Stimulated activated naive CD4-positive, alpha-beta T cell treated with Interleukin-2 at 50 U/mL for 16 hours (primary cell): ENCODE data around the gene FAR1.

Experiments
- DNase-seq: peaks from one replicate; lab custom pipeline; 2025; lab: John Stamatoyannopoulos, UW

FAR1 gene

DNA sequence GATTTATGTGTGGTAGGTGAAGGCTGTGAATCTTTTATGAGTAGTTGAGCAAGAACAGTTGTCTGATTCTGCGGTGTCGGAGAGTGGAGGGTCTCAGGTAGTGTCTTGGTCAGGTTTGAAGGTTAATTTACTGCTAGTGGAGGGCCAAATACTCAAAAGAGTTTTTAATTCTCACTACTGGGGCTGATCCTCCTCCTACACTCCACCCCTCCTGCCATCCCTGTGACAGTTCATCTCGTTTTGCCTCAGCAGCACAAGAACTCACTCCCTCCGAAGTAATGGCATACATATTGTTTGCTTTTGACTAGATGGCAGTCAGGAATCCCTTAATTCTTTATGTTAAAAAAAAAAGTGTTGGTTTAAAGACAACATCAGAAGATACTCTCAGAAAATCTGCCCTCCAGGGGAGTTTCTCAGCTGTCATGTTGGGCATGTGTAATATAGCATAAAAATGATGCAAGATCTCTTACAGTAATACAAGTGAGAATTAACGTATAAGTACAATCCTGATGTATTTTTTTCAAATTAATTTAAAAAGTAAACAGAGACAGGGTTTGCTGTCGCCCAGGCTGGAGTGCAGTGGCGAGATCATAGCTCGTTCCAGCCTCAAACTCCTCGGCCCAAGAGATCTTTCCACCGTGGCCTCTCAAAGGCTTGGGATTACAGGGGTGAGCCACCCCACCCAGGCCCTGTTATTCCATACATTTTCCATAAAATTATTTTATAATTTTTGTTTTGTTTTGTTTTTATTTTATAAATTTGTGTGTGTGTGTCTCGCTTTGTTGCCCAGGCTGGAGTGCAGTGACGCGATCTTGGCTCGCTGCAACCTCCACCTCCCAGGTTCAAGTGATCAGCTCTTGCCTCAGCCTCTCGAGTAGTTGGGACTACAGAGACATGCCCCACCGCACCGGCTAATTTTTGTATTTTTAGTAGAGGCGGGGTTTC is 1.3 kb downstream of the FAR1 start:
- DNase-seq = no peak

DNA sequence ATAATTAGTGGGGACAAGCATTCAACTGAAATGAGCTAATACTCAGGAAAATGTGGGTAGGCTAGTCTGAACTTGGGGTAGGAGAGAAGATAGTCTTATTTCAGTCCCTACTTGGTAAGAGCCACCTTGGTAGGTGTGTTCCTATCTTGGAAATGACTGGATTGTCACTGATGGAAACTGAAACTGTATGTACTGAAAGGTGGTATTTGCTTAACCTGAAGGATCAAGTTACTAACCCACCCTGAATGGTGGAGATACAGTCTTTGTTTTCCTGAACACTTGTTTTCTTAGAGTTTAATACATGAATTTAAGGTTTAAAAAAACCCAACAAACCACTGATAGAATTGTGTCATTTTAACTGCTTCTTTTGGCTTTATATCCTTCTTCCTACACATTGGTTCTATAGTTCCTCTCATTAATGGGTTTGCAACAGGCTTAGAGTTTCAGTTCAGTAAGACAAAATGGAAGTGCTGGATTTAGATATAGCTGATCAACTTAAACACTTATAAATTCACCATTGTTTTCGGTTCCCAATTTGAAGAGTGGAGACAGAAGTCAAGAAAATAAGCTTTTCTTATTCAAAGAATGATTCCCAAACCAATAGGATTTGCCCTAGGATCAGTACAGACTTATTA is 4.2 kb downstream of the FAR1 start:
- no peak for DNase-seq

- DNase-seq = no peak
Observed at GRCh38 chr11:13674799-13675509, 6.5 kb downstream of the FAR1 start.

- DNase-seq = no peak
Observed at GRCh38 chr11:13676576-13676975, 8.1 kb downstream of the FAR1 start.

DNA sequence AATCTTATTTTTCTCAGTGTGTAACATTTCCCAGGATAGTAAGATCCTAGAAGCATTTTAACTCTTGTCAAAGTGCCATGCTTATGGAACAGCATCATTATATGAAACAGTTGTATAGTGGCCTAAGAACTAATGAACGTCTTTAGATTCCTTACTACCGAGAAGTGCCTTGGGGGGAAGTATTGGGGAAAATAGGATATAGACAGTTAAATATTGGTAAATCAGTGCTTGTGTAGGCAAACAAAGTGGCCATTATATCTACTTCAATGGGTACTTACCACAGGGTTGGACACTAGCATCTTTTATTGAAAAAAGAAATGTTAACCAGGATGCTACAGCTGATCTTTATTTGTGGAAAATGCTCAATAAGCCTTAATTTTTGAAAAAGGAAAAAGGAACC is 11.3 kb downstream of the FAR1 start:
- no peak for DNase-seq

DNA sequence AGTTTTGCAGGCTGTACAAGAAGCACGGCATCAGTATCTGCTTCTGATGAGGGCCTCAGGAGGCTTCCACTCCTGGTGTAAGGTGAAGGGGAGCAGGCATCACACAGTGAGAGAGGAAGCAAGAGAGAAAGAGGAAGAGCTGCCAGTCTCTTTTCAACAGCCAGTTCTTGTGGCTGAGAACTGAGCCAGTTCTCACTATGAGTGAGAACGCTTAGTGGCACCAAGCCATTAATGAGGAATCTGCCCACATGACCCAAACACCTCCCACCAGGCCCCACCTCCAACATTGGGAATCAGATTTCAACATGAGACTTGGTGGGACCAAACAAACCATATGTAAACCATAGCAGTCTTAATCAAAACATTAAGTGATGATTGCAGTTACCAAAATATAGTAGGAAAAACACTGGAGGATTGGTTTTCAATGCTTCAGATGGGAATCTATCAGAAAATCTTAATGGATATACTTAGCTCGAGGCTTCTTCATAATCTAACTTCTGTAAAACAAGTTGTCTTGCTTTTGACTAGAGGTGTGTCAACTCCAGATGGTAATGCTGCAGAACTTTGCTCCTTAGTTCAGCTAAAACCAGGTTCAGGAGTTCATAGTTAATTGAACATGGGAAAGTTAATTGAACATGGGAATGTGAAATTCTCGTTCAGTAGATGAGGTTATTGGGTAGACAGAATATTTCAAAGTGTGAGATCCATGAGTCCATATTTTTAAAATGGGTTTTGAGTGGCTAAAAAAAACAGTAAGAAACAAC is 12.2 kb downstream of the FAR1 start:
- no peak for DNase-seq

- DNase-seq = no peak
Observed at GRCh38 chr11:13681446-13681845, 13.0 kb downstream of the FAR1 start.

- DNase-seq = no peak
Observed at GRCh38 chr11:13682212-13682611, 13.7 kb downstream of the FAR1 start.

DNA sequence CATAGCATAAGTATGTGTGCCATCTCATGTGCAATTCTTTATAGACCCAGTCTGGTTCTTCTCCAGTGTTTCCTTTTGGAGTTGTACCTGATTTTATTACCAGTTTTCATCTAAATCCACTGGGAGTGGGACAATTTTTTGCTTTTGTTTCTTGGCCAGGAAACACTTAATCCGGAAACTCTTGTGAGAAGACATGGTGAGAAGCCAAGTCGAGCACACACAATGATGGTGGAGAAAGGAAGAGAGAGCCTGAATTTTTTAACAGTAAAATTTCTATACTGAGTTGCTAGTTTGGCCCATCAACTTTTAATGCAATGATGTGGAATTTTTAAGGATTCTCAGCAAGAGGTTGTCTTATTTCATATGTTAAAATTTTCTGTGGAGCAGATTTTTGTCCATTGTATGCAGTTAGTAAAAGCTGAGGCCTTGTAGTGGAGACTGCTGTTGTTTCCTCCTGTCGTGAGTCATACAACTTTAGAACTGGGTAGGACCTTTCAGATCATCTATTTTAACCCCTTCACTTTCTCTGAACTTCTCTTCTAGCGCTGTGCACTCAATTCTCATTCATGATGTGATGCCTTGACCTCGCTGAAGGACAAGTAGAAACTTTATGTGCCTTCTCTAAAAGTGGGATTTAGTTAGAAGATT is 17.1 kb downstream of the FAR1 start:
- DNase-seq = no peak

GRCh38 chr11:13686776-13687175 is 18.3 kb downstream of the FAR1 start:
- DNase-seq = no peak

DNA sequence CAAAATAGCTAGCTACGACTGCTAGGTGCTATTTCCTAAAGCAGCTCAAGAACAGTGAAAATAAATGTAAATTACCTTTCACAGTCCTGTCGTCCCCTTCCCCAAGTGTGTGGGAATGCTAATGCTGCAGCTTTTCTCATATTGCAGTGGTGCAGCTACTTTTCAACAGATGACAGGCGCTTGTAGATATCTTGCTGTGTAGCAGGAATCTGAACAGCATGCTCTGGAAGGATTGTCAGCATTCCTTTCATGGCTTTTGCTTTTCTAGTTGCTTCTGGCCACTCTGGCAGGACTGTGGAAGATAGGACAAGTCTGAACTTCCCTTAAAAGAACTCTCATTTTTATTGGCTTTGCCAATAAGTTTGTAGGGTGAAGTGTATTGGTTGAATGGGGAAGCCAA is 18.8 kb downstream of the FAR1 start:
- no peak for DNase-seq

DNA sequence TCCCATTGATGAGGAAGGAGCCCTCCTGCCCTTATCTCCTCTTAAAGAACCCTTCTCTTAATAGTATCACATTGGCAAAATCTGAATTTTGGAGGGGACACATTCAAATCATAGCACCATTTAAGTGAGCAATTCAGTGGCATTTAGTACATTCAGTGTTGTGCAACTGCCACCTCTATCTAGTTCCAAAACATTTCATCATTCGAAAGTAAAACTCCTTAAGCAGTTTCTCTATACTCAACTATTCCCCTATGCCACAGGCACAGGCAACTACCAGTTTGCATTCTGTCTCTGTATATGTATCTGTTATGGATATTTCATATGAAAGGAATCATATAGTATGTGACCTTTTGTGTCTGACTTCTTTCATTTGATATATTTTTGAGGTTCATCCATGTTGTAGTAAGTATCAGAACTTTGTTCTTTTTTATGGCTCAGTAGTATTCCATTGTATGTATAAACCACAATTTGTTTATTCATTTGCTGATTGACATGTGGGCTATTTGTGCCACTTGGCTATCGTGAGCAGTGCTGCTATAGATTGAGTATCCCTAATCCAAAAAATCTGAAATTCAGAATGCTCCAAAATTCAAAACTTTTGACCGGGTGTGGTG is 22.9 kb downstream of the FAR1 start:
- DNase-seq = no peak

DNA sequence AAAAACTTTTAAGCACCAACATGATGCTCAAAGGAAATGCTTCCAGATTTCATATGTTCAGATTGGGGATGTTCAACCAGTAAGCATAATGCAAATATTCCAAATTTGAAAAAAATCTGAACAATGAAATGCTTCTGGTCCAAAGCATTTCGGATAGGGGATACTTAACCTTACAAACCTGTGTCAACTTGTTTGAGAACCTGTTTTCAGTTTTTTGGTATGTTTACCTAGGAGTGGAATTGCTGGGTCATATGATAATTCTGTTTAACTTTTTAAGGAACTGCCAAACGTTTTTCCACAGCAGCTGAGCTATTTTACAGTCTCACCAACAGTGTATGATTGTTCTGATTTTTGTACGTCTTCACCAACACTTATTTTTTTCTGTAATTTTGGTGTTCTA is 23.7 kb downstream of the FAR1 start:
- no peak for DNase-seq

DNA sequence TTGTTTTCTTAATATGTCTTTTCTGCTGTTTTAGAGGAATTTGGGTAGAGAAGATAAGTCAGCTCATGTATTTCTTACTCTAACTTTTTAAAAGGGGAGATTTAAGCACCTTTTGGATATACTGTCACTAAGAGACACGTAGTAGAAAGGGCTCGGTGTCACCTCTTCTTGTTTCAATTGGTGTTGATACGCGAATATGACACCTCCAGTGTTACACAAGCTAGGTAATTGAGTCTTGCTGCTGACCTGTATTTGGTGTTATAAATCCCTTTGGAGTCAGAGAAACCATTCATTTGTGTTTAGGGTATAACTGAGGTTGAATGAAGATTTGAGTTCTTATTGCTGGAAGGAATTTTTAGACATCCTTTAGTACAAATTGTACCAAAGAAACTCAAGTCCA is 25.6 kb downstream of the FAR1 start:
- DNase-seq = no peak

DNA sequence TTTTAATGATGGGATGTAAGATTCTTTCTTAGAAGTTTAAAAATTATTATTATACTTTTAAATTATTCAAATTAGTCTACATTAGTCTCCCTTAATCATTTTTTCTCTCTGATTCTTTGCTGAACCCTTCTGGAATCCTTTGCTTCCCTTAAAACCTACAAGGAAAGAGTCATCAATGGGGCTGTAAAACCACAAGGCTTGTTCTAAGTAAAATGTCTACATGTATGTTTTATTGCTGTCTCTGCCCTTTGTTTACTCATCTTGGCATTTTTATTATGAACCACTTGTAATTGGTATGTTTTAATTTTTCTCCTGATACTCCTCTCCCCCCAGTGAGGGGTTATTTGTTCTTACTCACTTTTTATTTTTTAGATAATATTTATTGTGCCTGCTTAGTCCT is 27.4 kb downstream of the FAR1 start:
- no peak for DNase-seq

DNA sequence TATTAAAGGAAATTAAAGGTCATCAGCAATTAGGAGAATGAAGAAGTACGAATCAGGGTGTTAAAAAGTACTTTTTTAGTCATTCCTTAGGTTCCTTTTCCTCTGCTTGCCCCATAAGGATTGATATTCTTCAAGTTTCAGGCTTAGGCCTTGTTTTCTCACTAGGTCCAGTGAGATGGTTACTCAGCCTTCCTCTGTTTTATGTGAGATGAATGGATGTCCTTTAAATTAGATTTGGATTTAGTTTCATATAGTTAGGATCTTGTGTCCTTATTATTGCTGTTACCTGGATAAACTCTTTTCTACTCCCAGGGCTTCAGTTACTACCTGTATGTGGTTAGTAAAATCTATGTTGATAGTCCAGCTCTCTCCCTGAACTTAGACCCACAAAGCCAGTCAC is 29.2 kb downstream of the FAR1 start:
- no peak for DNase-seq

GRCh38 chr11:13698132-13698531 is 29.7 kb downstream of the FAR1 start:
- DNase-seq = no peak

- DNase-seq = no peak
Observed at GRCh38 chr11:13699041-13699440, 30.6 kb downstream of the FAR1 start.

DNA sequence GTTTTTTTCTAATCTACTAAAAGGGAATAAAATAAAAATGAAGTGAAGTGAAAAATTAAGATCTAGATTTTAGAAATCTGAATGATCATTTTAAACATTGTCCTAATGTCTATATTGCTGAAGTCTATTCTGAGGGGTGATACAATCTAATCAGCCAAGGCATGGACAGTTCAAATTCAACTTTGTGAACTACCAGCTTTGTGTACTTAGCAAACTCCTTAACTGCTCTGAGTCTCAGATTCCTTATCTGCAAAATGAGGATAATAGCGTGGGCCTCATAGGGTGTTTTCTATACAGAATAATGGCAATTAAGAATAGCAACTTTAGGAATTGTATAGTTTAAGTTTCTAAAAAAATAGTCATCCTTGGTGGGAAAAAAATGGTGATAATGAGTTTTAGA is 31.4 kb downstream of the FAR1 start:
- no peak for DNase-seq

- no peak for DNase-seq
Observed at GRCh38 chr11:13701506-13701905, 33.0 kb downstream of the FAR1 start.

DNA sequence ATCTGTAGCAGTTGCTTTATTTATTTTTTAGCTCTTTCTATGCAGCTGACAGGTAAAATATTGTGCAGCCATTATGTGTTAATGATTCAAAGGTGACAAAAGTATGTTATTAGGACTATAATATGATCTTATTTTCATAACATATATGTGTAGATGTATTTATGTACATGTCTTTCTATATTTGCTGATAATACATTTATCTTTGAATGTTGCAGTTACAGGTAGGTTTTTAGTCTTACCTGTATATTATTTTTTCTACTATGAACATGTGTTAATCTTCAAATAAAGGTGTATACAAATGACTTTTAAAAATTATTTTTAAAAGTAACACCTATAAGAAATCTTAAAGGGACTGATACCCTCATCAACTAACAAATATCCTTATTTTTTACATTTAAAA is 33.6 kb downstream of the FAR1 start:
- DNase-seq = no peak
